Stomach (tissue), 9 donors: ENCODE data around the gene PDE8B. TPM values are rescaled to one million over a fixed set of nuclear protein-coding genes. Genes with fewer than 3 reads are reported as not detected.
A peak's percentile ranks its signal among the peaks of the same experiment; 100 is the strongest.

Source experiments
- DNase-seq, 2 donors: peaks; one replicate each; pipeline versions ENCODE4 v3.0.0 to v3.0.0-alpha.2; 2013 to 2019
- H3K27ac ChIP-seq, 5 donors: fragments of 200-600 bp in 4 of 5; sonication (generic) in 4 of 5; one replicate each; pipeline ENCODE4 v1.5.1; 2013 to 2019; ENCODE audit warnings: mild to moderate bottlenecking in 1 of 5, moderate library complexity in 1 of 5
- H3K27me3 ChIP-seq, 3 donors: fragments of 200-600 bp; sonication (generic); one replicate each; pipeline ENCODE4 v1.5.1; 2017 to 2019; ENCODE audit warnings: mixed run types in 1 of 3
- H3K36me3 ChIP-seq, 4 donors: fragments of 200-600 bp; sonication (generic); 1 replicate in 3 of 4; 2 replicates in 1 of 4; pipeline ENCODE4 v1.5.1; 2016 to 2019
- H3K4me1 ChIP-seq, 4 donors: fragments of 200-600 bp; sonication (generic); one replicate each; pipeline ENCODE4 v1.5.1; 2016 to 2019
- H3K4me3 ChIP-seq, 4 donors: fragments of 200-600 bp; sonication (generic) in 3 of 4; one replicate each; pipeline ENCODE4 v1.5.1; 2016 to 2019; ENCODE audit warnings: mild to moderate bottlenecking in 1 of 4
- H3K9me3 ChIP-seq, 4 donors: fragments of 200-600 bp; sonication (generic); one replicate each; pipeline ENCODE4 v1.5.1; 2016 to 2019
- EP300 ChIP-seq: sonication (generic); formaldehyde crosslinking; IDR thresholded peaks from one replicate; pipeline ENCODE4 v1.6.1; 2017; ENCODE audit warnings: antibody characterized with exemption
- POLR2A ChIP-seq, 4 donors: fragments of 450-650 bp; IDR thresholded peaks; one replicate each; pipeline ENCODE4 v1.6.1; 2016; ENCODE audit warnings: antibody characterized with exemption in 4 of 4, control low read depth in 2 of 4, mild to moderate bottlenecking in 1 of 4, moderate library complexity in 1 of 4
- POLR2AphosphoS5 ChIP-seq, 3 donors: sonication (generic); formaldehyde crosslinking; IDR thresholded peaks; one replicate each; pipeline ENCODE4 v1.6.1; 2016; ENCODE audit warnings: antibody characterized with exemption in 3 of 3
- WGBS, 5 donors: extraction: QIAGEN DNeasy Blood & Tissue Kit in 3 of 5; methylation state at CpG; one replicate each; pipeline versions ENCODE4 v1.1.5 to v1.1.7; 2013 to 2018; 5-methylcytosine and 5-hydroxymethylcytosine counted together
- intact Hi-C: fragments of 100-400 bp; cut with DNase I; formaldehyde crosslinking; loops from one replicate; pipeline ENCODE4 v1.15.1; 2023; ENCODE audit warnings: low total_unique reads
- polyA plus RNA-seq, 3 donors: library from polyadenylated mRNA; stranded (reverse); fragments of 200-250 nt; gene quantifications; one replicate each; pipeline ENCODE4 v1.2.3, GENCODE V29; 2013
- total RNA-seq, 5 donors: library from RNA; depleted of rRNA; stranded (reverse); fragments of >200 nt; gene quantifications; one replicate each; pipeline versions ENCODE4 v1.1.0 to v1.2.3, GENCODE V29; 2014 to 2016
- TF ChIP-seq, protein P1 (sequence below), 7 experiments: fragments of 450-650 bp in 4 of 7; fragments of 200-600 bp in 3 of 7; sonication (generic) in 3 of 7; IDR thresholded peaks; one replicate each; pipeline ENCODE4 v1.5.1; 2016 to 2019; ENCODE audit warnings: antibody characterized with exemption in 7 of 7, control low read depth in 2 of 7, mild to moderate bottlenecking in 1 of 7
- donor health status: healthy with polysubstance abuse.
- donor health status: Bipolar disorder and iron deficiency.
- donor health status: healthy.

The PDE8B gene
- total and polyA plus RNA-seq, 8 donors: 0.56 to 243 (median 3.5) TPM; not detected in 1

DNA sequence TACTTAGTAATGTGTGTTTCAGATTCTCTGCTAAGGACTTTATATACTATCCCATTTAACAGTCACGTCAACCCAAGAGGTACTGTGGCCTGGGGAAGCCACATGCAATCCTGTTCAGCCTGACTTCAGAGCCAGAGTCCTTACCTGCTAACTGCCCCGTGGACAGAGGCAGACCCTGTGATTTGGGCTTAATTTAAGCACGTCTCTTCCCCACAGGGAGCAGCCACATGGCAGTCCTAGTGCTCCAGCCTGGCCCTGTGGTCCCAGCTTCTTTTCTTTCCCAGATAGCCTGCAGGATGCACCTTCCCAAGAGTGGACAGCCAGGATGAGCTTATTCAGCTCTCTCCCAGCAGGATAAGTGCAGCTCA, 71.5 kb downstream of the PDE8B start:
- H3K9me3 ChIP-seq: no peaks in the 10 kb centered on the region
- no peak overlapping the region for H3K4me3 ChIP-seq
- no peak for DNase-seq
- H3K27ac ChIP-seq: peak overlapping the region in 1 of 5 donors; percentile 42
- 66 to 87% (median 72%) methylated on average over 3 of the region's 3 CpGs for WGBS, 5 donors
- TF ChIP-seq POLR2AphosphoS5 (IDR thresholded peaks at IDR 0.05): no peak
- TF ChIP-seq EP300: no peak
- TF ChIP-seq POLR2A (IDR thresholded peaks at IDR 0.05): no peak
- TF ChIP-seq, protein P1, sequence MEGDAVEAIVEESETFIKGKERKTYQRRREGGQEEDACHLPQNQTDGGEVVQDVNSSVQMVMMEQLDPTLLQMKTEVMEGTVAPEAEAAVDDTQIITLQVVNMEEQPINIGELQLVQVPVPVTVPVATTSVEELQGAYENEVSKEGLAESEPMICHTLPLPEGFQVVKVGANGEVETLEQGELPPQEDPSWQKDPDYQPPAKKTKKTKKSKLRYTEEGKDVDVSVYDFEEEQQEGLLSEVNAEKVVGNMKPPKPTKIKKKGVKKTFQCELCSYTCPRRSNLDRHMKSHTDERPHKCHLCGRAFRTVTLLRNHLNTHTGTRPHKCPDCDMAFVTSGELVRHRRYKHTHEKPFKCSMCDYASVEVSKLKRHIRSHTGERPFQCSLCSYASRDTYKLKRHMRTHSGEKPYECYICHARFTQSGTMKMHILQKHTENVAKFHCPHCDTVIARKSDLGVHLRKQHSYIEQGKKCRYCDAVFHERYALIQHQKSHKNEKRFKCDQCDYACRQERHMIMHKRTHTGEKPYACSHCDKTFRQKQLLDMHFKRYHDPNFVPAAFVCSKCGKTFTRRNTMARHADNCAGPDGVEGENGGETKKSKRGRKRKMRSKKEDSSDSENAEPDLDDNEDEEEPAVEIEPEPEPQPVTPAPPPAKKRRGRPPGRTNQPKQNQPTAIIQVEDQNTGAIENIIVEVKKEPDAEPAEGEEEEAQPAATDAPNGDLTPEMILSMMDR (IDR thresholded peaks at IDR 0.05): no peak
- intact Hi-C loops: no loop called here
- no peaks in the 10 kb centered on the region for H3K36me3 ChIP-seq
- H3K27me3 ChIP-seq: no peaks in the 10 kb centered on the region
- H3K4me1 ChIP-seq: peaks cover 0 to 13% (median 3%) of the 10 kb centered on the region in 4 donors

DNA sequence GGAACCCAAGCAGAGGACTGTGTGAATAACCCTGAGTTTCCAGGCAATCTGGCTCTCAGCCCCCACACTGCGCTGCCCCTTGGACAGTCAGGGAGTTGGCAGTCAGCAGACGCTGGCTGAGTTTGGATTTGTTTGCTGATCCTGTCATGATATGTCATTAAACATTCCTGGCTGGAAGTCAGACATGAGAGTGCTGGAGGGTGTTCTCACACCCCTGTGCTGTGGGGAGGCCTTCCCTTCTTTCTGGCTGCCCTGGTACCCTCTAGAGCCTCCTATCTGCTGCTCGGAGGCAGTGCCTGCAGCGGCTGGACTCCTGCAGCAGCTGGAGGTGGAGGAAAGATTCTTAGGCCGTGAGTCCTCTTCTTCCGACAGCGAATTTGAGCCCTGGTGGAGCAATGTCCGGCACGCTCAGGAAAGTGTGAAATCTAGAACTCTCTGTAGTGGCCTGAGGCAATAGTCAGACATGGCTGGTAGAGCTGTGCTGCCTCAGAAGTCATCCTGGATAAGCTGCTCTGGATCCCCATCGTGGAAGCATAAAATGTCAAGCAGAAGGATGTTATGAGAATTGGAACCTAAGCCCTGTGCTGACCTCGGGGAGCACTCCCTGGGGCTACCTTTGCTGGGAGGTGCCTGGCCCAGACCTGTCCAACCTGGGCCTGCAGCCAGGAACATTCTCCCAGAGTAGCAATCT, 72.0 kb downstream of the PDE8B start:
- intact Hi-C loops: no loop called here
- peak in 1 of 2 donors; percentile 27 for DNase-seq
- Histone ChIP-seq H3K4me3 (no peak overlapping the region), H3K36me3 (no peaks in the 10 kb centered on the region), H3K9me3 (no peaks in the 10 kb centered on the region), H3K27me3 (no peaks in the 10 kb centered on the region), H3K4me1 (peaks cover 0 to 13% (median 3%) of the 10 kb centered on the region in 4 donors), H3K27ac (peak overlapping the region in 1 of 5 donors; percentile 42)
- TF ChIP-seq POLR2A (IDR thresholded peaks at IDR 0.05): no peak
- 67 to 70% (median 69%) methylated on average over 11 of the region's 11 CpGs for WGBS, 5 donors

DNA sequence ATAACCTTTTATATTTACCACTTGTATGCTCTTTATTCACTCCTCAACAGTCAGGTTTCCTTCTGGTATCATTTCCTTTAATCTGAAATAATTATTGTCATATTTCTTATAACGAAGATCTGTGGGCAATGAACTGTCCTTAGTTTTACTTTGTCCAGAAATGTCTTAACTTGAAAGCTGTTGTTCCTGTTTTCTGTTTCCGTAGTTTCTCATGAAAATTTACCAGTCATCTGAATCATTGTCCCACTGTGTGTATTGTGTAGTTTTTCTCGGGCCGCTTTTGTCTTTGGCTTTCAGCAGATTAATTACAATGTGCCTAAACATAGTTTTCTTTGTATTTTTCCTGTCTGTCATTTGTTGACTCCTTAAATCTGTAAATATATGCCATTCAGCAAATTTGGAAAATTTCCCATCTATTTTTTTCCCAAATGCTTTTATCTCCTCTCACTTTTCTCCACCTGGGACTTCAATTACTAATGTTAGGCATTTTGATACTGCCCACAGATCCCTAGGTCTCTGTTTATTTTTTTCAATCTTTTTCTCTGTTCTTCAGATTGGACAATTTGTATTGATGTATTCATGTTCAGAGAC, 74.9 kb downstream of the PDE8B start:
- no peaks in the 10 kb centered on the region for H3K9me3 ChIP-seq
- DNase-seq: no peak
- no peak for TF ChIP-seq POLR2AphosphoS5 (IDR thresholded peaks at IDR 0.05)
- TF ChIP-seq EP300: no peak
- TF ChIP-seq, protein P1 (IDR thresholded peaks at IDR 0.05): no peak
- no peak for TF ChIP-seq POLR2A (IDR thresholded peaks at IDR 0.05)
- no peak overlapping the region for H3K27ac ChIP-seq
- intact Hi-C loops: no loop called here
- H3K4me1 ChIP-seq: peaks cover 0 to 13% (median 3%) of the 10 kb centered on the region in 4 donors
- H3K27me3 ChIP-seq: no peaks in the 10 kb centered on the region
- no peaks in the 10 kb centered on the region for H3K36me3 ChIP-seq
- H3K4me3 ChIP-seq: no peak overlapping the region
- 72 to 85% (median 79%) methylated on average over 4 of the region's 4 CpGs for WGBS, 5 donors

DNA sequence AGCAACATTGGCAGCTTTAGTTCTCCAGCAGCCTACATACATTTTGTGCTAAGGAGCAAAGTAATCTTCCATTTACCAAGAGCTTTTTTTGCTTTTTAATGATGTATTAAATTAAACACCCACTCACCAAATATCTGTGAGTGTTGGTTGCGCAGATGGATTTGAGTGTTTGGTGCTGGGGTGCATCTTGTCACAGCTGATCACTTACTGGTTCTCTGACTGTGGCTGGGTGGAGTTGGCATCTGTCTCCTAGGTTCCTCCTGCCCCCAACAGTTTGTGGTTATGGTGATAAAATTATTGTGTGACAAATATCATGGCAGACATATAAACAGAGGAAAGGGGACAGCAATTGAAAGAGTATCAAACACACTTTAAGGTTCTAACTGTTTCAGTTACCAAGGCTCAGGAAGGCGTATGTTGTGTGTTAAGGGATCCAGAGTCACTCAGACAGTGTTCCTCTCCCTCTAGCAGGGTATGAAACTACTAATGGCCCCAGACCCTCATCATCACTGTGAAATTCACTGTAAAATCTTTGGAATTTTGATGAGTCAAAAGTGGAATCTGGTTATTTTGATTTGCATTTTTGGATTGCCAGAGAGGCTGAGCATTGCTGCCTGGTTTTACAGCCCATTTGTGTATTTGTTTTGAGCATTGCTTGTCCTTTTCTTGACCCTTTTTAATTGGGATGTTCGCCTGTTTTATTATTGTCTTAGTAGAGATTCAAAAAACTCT, 81.7 kb downstream of the PDE8B start:
- Histone ChIP-seq H3K4me1 (no peaks in the 10 kb centered on the region), H3K27ac (no peak overlapping the region), H3K4me3 (no peak overlapping the region), H3K36me3 (no peaks in the 10 kb centered on the region), H3K9me3 (no peaks in the 10 kb centered on the region), H3K27me3 (no peaks in the 10 kb centered on the region)
- no peak for DNase-seq
- WGBS, 5 donors: 82 to 87% (median 85%) methylated on average over 3 of the region's 3 CpGs
- TF ChIP-seq, protein P1 (IDR thresholded peaks at IDR 0.05): no peak
- intact Hi-C loops: no loop called here
